A549 (cell line): ENCODE results near the gene SCAMP1.

ENCODE experiments used
- CEBPB ChIP-seq, 2 experiments: fragments of >200 bp in 1 of 2; sonication (Bioruptor Twin) in 1 of 2; formaldehyde crosslinking in 1 of 2; IDR thresholded peaks; 2 replicates each; pipeline ENCODE4 v1.6.1; 2012 to 2016
- CHD2 ChIP-seq: fragments of 150-350 bp; IDR thresholded peaks from 2 replicates; pipeline ENCODE4 v1.6.1; 2014; ENCODE audit warnings: low read length; ENCODE audit not compliant: partially characterized antibody
- HDAC2 ChIP-seq: fragments of 200-600 bp; sonication (generic); IDR thresholded peaks from 2 replicates; pipeline ENCODE4 v1.6.1; 2016
- HOXB5 ChIP-seq: fragments of 250-450 bp; sonication (Bioruptor Pico); IDR thresholded peaks from 2 replicates; pipeline ENCODE4 v1.5.0; 2020; ENCODE audit warnings: mild to moderate bottlenecking, moderate library complexity
- MAZ ChIP-seq: fragments of 150-350 bp; IDR thresholded peaks from 2 replicates; pipeline ENCODE4 v1.6.1; 2014; ENCODE audit warnings: antibody characterized with exemption, low read depth, low read length, borderline replicate concordance
- MYC ChIP-seq: IDR thresholded peaks from 2 replicates; pipeline ENCODE4 v1.6.1; 2012; ENCODE audit warnings: mild to moderate bottlenecking, inconsistent platforms, low read length, improper control_type of control experiment, borderline replicate concordance
- NR3C1 ChIP-seq: fragments of >200 bp; sonication (Bioruptor Twin); formaldehyde crosslinking; IDR thresholded peaks from 3 replicates; pipeline ENCODE4 v1.6.1; 2017
- POLR2A ChIP-seq: IDR thresholded peaks from 2 replicates; pipeline ENCODE4 v1.6.1; 2012; ENCODE audit warnings: mild to moderate bottlenecking, low read length
- RARB ChIP-seq: fragments of 250-450 bp; sonication (Bioruptor Pico); IDR thresholded peaks from 2 replicates; pipeline ENCODE4 v1.8.0; 2021; ENCODE audit warnings: mild to moderate bottlenecking, moderate library complexity
- REST ChIP-seq: fragments of 200-600 bp; sonication (generic); IDR thresholded peaks from 2 replicates; pipeline ENCODE4 v1.6.1; 2016; ENCODE audit warnings: antibody characterized with exemption, mild to moderate bottlenecking, moderate library complexity
- TP53 ChIP-seq: fragments of 250-450 bp; sonication (Bioruptor Pico); IDR thresholded peaks from 2 replicates; pipeline ENCODE4 v1.5.0; 2021; ENCODE audit warnings: mild to moderate bottlenecking, moderate library complexity
- ZFP36 ChIP-seq: fragments of 450-650 bp; IDR thresholded peaks from 2 replicates; pipeline ENCODE4 v1.6.1; 2014; ENCODE audit warnings: borderline replicate concordance; ENCODE audit not compliant: partially characterized antibody
- TF ChIP-seq, protein P1 (sequence below): fragments of >200 bp; sonication (Bioruptor Twin); formaldehyde crosslinking; IDR thresholded peaks from 3 replicates; pipeline ENCODE4 v1.5.1; 2016

- no peak for TF ChIP-seq NR3C1
- TF ChIP-seq MAZ, result no peak
- TF ChIP-seq, protein P1, sequence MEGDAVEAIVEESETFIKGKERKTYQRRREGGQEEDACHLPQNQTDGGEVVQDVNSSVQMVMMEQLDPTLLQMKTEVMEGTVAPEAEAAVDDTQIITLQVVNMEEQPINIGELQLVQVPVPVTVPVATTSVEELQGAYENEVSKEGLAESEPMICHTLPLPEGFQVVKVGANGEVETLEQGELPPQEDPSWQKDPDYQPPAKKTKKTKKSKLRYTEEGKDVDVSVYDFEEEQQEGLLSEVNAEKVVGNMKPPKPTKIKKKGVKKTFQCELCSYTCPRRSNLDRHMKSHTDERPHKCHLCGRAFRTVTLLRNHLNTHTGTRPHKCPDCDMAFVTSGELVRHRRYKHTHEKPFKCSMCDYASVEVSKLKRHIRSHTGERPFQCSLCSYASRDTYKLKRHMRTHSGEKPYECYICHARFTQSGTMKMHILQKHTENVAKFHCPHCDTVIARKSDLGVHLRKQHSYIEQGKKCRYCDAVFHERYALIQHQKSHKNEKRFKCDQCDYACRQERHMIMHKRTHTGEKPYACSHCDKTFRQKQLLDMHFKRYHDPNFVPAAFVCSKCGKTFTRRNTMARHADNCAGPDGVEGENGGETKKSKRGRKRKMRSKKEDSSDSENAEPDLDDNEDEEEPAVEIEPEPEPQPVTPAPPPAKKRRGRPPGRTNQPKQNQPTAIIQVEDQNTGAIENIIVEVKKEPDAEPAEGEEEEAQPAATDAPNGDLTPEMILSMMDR, result peak; percentile 9; the same call in 1 of the 3 replicates
- no peak for TF ChIP-seq TP53 (CRISPR knock-in tag)
- TF ChIP-seq ZFP36, result no peak
- no peak for TF ChIP-seq POLR2A
- no peak for TF ChIP-seq CHD2
- no peak for TF ChIP-seq HOXB5 (CRISPR knock-in tag)
- TF ChIP-seq REST, result no peak
- TF ChIP-seq RARB, result no peak
- no peak for TF ChIP-seq MYC
- no peak for TF ChIP-seq CEBPB (IDR thresholded peaks at IDR 0.05)
- no peak for TF ChIP-seq HDAC2
These were observed 3.6 kb downstream of the SCAMP1 start for GRCh38 chr5:78364005-78364404.
